ENCODE results near the gene CALML3. TPM values are rescaled to one million over a fixed set of nuclear protein-coding genes. Genes with fewer than 3 reads are reported as not detected.

The CALML3 gene
- total and polyA plus RNA-seq, 2 of the 8 experiments (the other 6 are each of a cell fraction or from before 2014, with no cell fraction given) = not detected

Other genes starting within 250 kb of the CALML3 start
- not detected in 2 replicates for gene UCN3, start 160.0 kb upstream of the CALML3 start, total RNA-seq (2021; fragmentation: NEBNext Ultra II Directional; extraction: Animal tissue kit (Norgen Biotek cat#: 25700))
- gene UCN3, start 160.0 kb upstream of the CALML3 start, polyA plus RNA-seq (2011; rRNA removed) = not detected in 2 replicates
- gene TUBAL3, start 120.1 kb upstream of the CALML3 start, total RNA-seq (2021; fragmentation: NEBNext Ultra II Directional; extraction: Animal tissue kit (Norgen Biotek cat#: 25700)) = not detected in 2 replicates
- 0.05 and 0.17 TPM in 2 replicates for gene TUBAL3, start 120.1 kb upstream of the CALML3 start, polyA plus RNA-seq (2011; rRNA removed)
- 109 and 117 TPM in 2 replicates for gene NET1, start 112.4 kb upstream of the CALML3 start, total RNA-seq (2021; fragmentation: NEBNext Ultra II Directional; extraction: Animal tissue kit (Norgen Biotek cat#: 25700))
- 21.5 and 24.3 TPM in 2 replicates for gene NET1, start 112.4 kb upstream of the CALML3 start, polyA plus RNA-seq (2011; rRNA removed)
- 0.38 TPM in 1 of 2 replicates, not detected in the other for gene CALML5, start 25.4 kb upstream of the CALML3 start, total RNA-seq (2021; fragmentation: NEBNext Ultra II Directional; extraction: Animal tissue kit (Norgen Biotek cat#: 25700))
- 0.09 TPM in 1 of 2 replicates, not detected in the other for gene CALML5, start 25.4 kb upstream of the CALML3 start, polyA plus RNA-seq (2011; rRNA removed)
- 20.2 and 22.2 TPM in 2 replicates for gene ASB13, start 141.6 kb downstream of the CALML3 start, total RNA-seq (2021; fragmentation: NEBNext Ultra II Directional; extraction: Animal tissue kit (Norgen Biotek cat#: 25700))
- gene ASB13, start 141.6 kb downstream of the CALML3 start, polyA plus RNA-seq (2011; rRNA removed) = 12.3 and 17.0 TPM in 2 replicates
- 73.8 and 74.9 TPM in 2 replicates for gene TASOR2, start 159.9 kb downstream of the CALML3 start, total RNA-seq (2021; fragmentation: NEBNext Ultra II Directional; extraction: Animal tissue kit (Norgen Biotek cat#: 25700))
- gene TASOR2, start 159.9 kb downstream of the CALML3 start, polyA plus RNA-seq (2011; rRNA removed) = 11.8 and 13.1 TPM in 2 replicates

Measured in H1 (cell line).